HepG2 (cell line): Measurements from ENCODE around the gene CARHSP1. TPM values are rescaled to one million over a fixed set of nuclear protein-coding genes. Genes with fewer than 3 reads are reported as not detected.

ENCODE experiments used
- DMAP1 ChIP-seq: IDR thresholded peaks from 2 replicates; pipeline ENCODE4 v1.6.1; 2016
- ELF4 ChIP-seq: sonication (generic); formaldehyde crosslinking; IDR thresholded peaks from 2 replicates; pipeline ENCODE4 v1.5.0; 2020; ENCODE audit warnings: missing genetic modification reagents, mild to moderate bottlenecking, moderate library complexity, borderline replicate concordance
- ELK4 ChIP-seq: sonication (generic); formaldehyde crosslinking; IDR thresholded peaks from 2 replicates; pipeline ENCODE4 v1.9.0; 2021; ENCODE audit warnings: missing genetic modification reagents, borderline replicate concordance
- FOSL2 ChIP-seq: sonication (generic); formaldehyde crosslinking; IDR thresholded peaks from 2 replicates; pipeline ENCODE4 v1.4.0; 2020; ENCODE audit warnings: missing genetic modification reagents
- FOXJ3 ChIP-seq: sonication (generic); formaldehyde crosslinking; IDR thresholded peaks from 2 replicates; pipeline ENCODE4 v1.4.0; 2020; ENCODE audit warnings: missing genetic modification reagents, mild to moderate bottlenecking, borderline replicate concordance
- FOXK2 ChIP-seq: fragments of 450-650 bp; IDR thresholded peaks from 2 replicates; pipeline ENCODE4 v1.6.1; 2016
- NR2F6 ChIP-seq, 2 experiments: IDR thresholded peaks; 2 replicates each; pipeline ENCODE4 v1.6.1; 2016; ENCODE audit warnings: antibody characterized with exemption in 1 of 2, mild to moderate bottlenecking in 1 of 2
- PAF1 ChIP-seq: IDR thresholded peaks from 2 replicates; pipeline ENCODE4 v1.6.1; 2016; ENCODE audit warnings: missing genetic modification reagents, missing compliant biosample characterization
- RARA ChIP-seq: IDR thresholded peaks from 2 replicates; pipeline ENCODE4 v1.6.1; 2016; ENCODE audit warnings: missing genetic modification reagents, missing compliant biosample characterization
- RBM22 ChIP-seq: fragments of 200-400 bp; formaldehyde crosslinking; optimal IDR thresholded peaks from 2 replicates; pipeline ENCODE3; 2017; ENCODE audit warnings: mild to moderate bottlenecking, low read length, moderate library complexity
- SNAPC4 ChIP-seq: sonication (generic); formaldehyde crosslinking; IDR thresholded peaks from 2 replicates; pipeline ENCODE4 v1.4.0; 2020; ENCODE audit warnings: mild to moderate bottlenecking, missing genetic modification reagents
- SSRP1 ChIP-seq: IDR thresholded peaks from 2 replicates; pipeline ENCODE4 v1.6.1; 2016; ENCODE audit warnings: control low read depth
- TEF ChIP-seq: sonication (generic); formaldehyde crosslinking; IDR thresholded peaks from 2 replicates; pipeline ENCODE4 v1.5.0; 2020; ENCODE audit warnings: missing genetic modification reagents
- TOE1 ChIP-seq: sonication (generic); formaldehyde crosslinking; IDR thresholded peaks from 2 replicates; pipeline ENCODE4 v1.4.0; 2020; ENCODE audit warnings: mild to moderate bottlenecking, missing genetic modification reagents
- ZNF205 ChIP-seq: IDR thresholded peaks from 2 replicates; pipeline ENCODE4 v1.6.1; 2018; ENCODE audit warnings: missing biosample characterization, missing genetic modification reagents
- ZNF234 ChIP-seq: sonication (generic); formaldehyde crosslinking; conservative IDR thresholded peaks from 2 replicates; pipeline ENCODE4 v1.5.1; 2020; ENCODE audit warnings: mild to moderate bottlenecking, missing genetic modification reagents
- ZNF468 ChIP-seq: sonication (generic); formaldehyde crosslinking; IDR thresholded peaks from 2 replicates; pipeline ENCODE4 v1.8.0; 2022; ENCODE audit warnings: mild to moderate bottlenecking, moderate library complexity, missing genetic modification reagents
- ZNF577 ChIP-seq: sonication (generic); formaldehyde crosslinking; IDR thresholded peaks from 2 replicates; pipeline ENCODE4 v1.4.0; 2020; ENCODE audit warnings: mild to moderate bottlenecking, low read depth, missing genetic modification reagents, borderline replicate concordance
- ZNF724P ChIP-seq: sonication (generic); formaldehyde crosslinking; IDR thresholded peaks from 2 replicates; pipeline ENCODE4 v1.8.0; 2022; ENCODE audit warnings: missing genetic modification reagents, borderline replicate concordance
- ZNF747 ChIP-seq: sonication (generic); formaldehyde crosslinking; IDR thresholded peaks from 2 replicates; pipeline ENCODE4 v1.8.1; 2023; ENCODE audit warnings: missing genetic modification reagents, mild to moderate bottlenecking, borderline replicate concordance
- polyA plus RNA-seq, 8 experiments: library from polyadenylated mRNA; depleted of rRNA in 3 of 8; stranded (reverse) in 7 of 8; unstranded in 1 of 8; fragments of >200 nt; fragmentation: Illumina TruSeq in 4 of 8; extraction: Trizol in 4 of 8; gene quantifications; 2 replicates each; pipeline versions ENCODE4 v1.2.1 to v1.2.3, GENCODE V29; 2011 to 2016; ENCODE audit warnings: low read depth in 4 of 8, missing spikeins in 1 of 8, mixed read lengths in 1 of 8; ENCODE audit not compliant: insufficient read depth in 1 of 8
- total RNA-seq, 5 experiments: library from RNA; depleted of rRNA; stranded (reverse); fragments of >200 nt; fragmentation: Illumina TruSeq; extraction: Trizol; gene quantifications; 2 replicates each; pipeline ENCODE4 v1.2.3, GENCODE V29; 2016; ENCODE audit warnings: low read depth in 1 of 5
- TF ChIP-seq, protein P1 (sequence below): sonication (generic); formaldehyde crosslinking; IDR thresholded peaks from 2 replicates; pipeline ENCODE4 v1.8.1; 2022; ENCODE audit warnings: mild to moderate bottlenecking, missing genetic modification reagents

CARHSP1 gene
- total and polyA plus RNA-seq, 2 of the 13 experiments (the other 11 are each of a cell fraction or from before 2014, with no cell fraction given) = 173 to 345 TPM

- no peak for TF ChIP-seq SSRP1 (CRISPR knock-in tag)
- peak; percentile 45; the same call in 1 of the 2 replicates for TF ChIP-seq ZNF577 (CRISPR knock-in tag)
- TF ChIP-seq NR2F6 (IDR thresholded peaks at IDR 0.05) = no peak
- peak; percentile 14; the same call in 1 of the 2 replicates for TF ChIP-seq NR2F6 (CRISPR knock-in tag; IDR thresholded peaks at IDR 0.05)
- TF ChIP-seq TOE1 (CRISPR knock-in tag) = no peak
- TF ChIP-seq RARA = no peak
- TF ChIP-seq ZNF747 (CRISPR knock-in tag) = peak; percentile 88
- TF ChIP-seq, protein P1, sequence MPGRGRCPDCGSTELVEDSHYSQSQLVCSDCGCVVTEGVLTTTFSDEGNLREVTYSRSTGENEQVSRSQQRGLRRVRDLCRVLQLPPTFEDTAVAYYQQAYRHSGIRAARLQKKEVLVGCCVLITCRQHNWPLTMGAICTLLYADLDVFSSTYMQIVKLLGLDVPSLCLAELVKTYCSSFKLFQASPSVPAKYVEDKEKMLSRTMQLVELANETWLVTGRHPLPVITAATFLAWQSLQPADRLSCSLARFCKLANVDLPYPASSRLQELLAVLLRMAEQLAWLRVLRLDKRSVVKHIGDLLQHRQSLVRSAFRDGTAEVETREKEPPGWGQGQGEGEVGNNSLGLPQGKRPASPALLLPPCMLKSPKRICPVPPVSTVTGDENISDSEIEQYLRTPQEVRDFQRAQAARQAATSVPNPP = no peak
- no peak for TF ChIP-seq TEF (CRISPR knock-in tag)
- peak; percentile 68; the same call in 1 of the 2 replicates for TF ChIP-seq SNAPC4 (CRISPR knock-in tag)
- TF ChIP-seq ZNF724P (CRISPR knock-in tag) = 0 out of 2 replicates have a peak, but pooled peaks have one; percentile 6
- no peak for TF ChIP-seq PAF1 (CRISPR knock-in tag)
- TF ChIP-seq FOXJ3 (CRISPR knock-in tag) = no peak; the same call in 1 of the 2 replicates
- no peak for TF ChIP-seq ZNF234
- no peak for TF ChIP-seq ELK4 (CRISPR knock-in tag)
- no peak for TF ChIP-seq FOSL2
- no peak; the same call in 1 of the 2 replicates for TF ChIP-seq ELF4 (CRISPR knock-in tag)
- TF ChIP-seq ZNF205 (CRISPR knock-in tag) = no peak; the same call in 1 of the 2 replicates
- TF ChIP-seq FOXK2 = no peak
- TF ChIP-seq DMAP1 (CRISPR knock-in tag) = peak; percentile 78; the same call in 1 of the 2 replicates
- peak; percentile 54 for TF ChIP-seq RBM22
- TF ChIP-seq ZNF468 (CRISPR knock-in tag) = no peak
Observed at GRCh38 chr16:8868416-8869211, at the start of gene CARHSP1 (continued).
